ENCODE data around the gene IZUMO4.

- TF ChIP-seq POLR2A (IDR thresholded peaks at IDR 0.05) (no peak), POLR2AphosphoS5 (IDR thresholded peaks at IDR 0.05) (no peak)
- TF ChIP-seq, protein P1, sequence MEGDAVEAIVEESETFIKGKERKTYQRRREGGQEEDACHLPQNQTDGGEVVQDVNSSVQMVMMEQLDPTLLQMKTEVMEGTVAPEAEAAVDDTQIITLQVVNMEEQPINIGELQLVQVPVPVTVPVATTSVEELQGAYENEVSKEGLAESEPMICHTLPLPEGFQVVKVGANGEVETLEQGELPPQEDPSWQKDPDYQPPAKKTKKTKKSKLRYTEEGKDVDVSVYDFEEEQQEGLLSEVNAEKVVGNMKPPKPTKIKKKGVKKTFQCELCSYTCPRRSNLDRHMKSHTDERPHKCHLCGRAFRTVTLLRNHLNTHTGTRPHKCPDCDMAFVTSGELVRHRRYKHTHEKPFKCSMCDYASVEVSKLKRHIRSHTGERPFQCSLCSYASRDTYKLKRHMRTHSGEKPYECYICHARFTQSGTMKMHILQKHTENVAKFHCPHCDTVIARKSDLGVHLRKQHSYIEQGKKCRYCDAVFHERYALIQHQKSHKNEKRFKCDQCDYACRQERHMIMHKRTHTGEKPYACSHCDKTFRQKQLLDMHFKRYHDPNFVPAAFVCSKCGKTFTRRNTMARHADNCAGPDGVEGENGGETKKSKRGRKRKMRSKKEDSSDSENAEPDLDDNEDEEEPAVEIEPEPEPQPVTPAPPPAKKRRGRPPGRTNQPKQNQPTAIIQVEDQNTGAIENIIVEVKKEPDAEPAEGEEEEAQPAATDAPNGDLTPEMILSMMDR (IDR thresholded peaks at IDR 0.05) = no peak
Measured at GRCh38 chr19:2083174-2083854, 13.4 kb upstream of the IZUMO4 start.
